ENCODE results near the gene AMER1. TPM values are rescaled to one million over a fixed set of nuclear protein-coding genes. Genes with fewer than 3 reads are reported as not detected.

AMER1 gene
- total and polyA plus RNA-seq, 12 donors: 0.54 to 8.7 (median 4.3) TPM

DNA sequence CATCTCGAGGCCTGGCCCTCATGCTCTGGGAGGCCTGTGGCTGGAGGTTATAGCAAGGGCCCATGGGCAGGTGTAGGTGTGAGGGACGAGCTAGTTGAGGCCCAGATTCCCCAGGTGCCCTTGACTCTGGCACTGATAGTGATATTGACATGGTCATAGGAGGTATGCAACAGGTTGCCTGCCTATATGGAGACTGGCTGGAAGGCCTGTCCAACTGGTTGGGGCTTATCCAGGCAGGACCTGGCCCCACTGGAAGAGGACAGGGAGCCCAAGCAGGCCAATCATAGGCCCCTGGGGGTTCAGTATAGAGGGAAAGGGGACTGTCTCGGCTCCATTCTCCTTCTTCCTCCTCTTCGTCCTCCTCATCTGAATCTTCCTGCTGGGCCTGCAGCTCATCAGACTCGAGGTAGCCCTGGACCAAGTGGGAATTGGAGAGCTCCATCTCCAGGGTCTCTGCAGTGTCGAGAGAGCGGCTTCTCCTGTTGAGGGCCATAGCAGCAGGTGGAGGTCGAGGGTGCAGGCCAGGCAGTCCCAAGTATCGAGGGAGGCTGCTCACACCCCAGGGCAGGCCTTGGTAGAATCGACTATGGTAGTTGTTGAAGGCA lies 15.3 kb downstream of the AMER1 start:
- Histone ChIP-seq H3K27me3 (no peaks in the 10 kb centered on the region), H3K4me1 (replicated peaks in 1 of 2) (no peaks in the 10 kb centered on the region), H3K36me3 (replicated peaks in 1 of 2) (no peaks in the 10 kb centered on the region), H3K9me3 (replicated peaks in 1 of 3) (no peaks in the 10 kb centered on the region), H3K4me3 (no peak overlapping the region), H3K27ac (no peak overlapping the region)
- TF ChIP-seq, protein P1, sequence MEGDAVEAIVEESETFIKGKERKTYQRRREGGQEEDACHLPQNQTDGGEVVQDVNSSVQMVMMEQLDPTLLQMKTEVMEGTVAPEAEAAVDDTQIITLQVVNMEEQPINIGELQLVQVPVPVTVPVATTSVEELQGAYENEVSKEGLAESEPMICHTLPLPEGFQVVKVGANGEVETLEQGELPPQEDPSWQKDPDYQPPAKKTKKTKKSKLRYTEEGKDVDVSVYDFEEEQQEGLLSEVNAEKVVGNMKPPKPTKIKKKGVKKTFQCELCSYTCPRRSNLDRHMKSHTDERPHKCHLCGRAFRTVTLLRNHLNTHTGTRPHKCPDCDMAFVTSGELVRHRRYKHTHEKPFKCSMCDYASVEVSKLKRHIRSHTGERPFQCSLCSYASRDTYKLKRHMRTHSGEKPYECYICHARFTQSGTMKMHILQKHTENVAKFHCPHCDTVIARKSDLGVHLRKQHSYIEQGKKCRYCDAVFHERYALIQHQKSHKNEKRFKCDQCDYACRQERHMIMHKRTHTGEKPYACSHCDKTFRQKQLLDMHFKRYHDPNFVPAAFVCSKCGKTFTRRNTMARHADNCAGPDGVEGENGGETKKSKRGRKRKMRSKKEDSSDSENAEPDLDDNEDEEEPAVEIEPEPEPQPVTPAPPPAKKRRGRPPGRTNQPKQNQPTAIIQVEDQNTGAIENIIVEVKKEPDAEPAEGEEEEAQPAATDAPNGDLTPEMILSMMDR (IDR thresholded peaks at IDR 0.05): no peak
- TF ChIP-seq POLR2A (IDR thresholded peaks at IDR 0.05): no peak
- intact Hi-C loops (cut with DNase I): no loop called here
- 75 to 96% (median 79%) methylated on average over 7 to 10 of the region's 10 CpGs; no CpG with 5 or more reads in 1 of the 4 donors for WGBS, 4 donors
- DNase-seq: no peak

DNA sequence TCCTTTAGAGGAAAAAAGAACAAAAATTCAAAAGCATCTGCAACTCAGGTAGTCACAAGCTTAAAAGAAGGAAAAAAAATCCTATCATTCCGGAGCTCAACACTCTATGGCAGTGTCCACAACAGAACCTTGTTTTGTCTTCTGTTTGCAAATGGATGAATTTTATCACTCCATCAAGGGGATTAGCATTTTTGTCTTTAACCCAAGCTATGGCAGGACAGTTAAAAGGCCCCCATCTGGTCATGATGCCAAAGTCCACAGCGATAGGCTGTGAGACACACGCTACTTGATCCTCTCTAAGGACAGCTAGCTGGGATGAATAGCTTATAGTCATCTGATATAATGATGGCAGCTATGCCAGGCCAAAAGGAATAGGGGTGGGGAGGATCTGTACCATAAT lies 16.6 kb downstream of the AMER1 start:
- no peak for DNase-seq
- intact Hi-C loops (cut with DNase I): no loop called here
- Histone ChIP-seq H3K27ac (no peak overlapping the region), H3K9me3 (replicated peaks in 1 of 3) (no peaks in the 10 kb centered on the region), H3K4me1 (replicated peaks in 1 of 2) (no peaks in the 10 kb centered on the region), H3K4me3 (no peak overlapping the region), H3K27me3 (no peaks in the 10 kb centered on the region), H3K36me3 (replicated peaks in 1 of 2) (no peaks in the 10 kb centered on the region)
- WGBS, 4 donors: 92 to 100% (median 96%) methylated on average over 2 to 3 of the region's 3 CpGs
- TF ChIP-seq POLR2A (IDR thresholded peaks at IDR 0.05): no peak
- TF ChIP-seq, protein P1 (IDR thresholded peaks at IDR 0.05): no peak

DNA sequence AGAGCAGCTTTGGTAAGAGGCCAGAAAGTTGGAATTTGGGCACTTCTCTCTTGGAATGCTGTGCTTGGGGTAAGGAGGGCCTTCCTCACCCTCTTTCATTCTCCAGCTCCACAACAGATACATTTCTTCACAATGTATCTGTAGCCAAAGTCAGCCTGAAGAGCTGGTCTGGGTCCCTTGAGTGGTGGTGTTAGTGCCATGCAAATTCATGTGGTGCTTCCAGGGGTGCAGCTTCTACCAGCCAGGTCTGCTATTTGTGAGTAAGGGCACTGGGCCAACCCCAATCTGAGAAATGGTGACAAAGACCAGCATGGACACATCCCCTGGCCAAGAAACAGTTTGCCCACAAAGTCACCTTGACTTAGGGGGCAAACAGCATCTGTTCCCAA lies 17.8 kb downstream of the AMER1 start:
- intact Hi-C loops (cut with DNase I): no loop called here
- Histone ChIP-seq H3K4me3 (no peak overlapping the region), H3K9me3 (replicated peaks in 1 of 3) (no peaks in the 10 kb centered on the region), H3K27me3 (no peaks in the 10 kb centered on the region), H3K27ac (no peak overlapping the region), H3K36me3 (replicated peaks in 1 of 2) (no peaks in the 10 kb centered on the region), H3K4me1 (replicated peaks in 1 of 2) (no peaks in the 10 kb centered on the region)
- DNase-seq: no peak
- TF ChIP-seq, protein P1 (IDR thresholded peaks at IDR 0.05): no peak
- TF ChIP-seq POLR2A (IDR thresholded peaks at IDR 0.05): no peak

DNA sequence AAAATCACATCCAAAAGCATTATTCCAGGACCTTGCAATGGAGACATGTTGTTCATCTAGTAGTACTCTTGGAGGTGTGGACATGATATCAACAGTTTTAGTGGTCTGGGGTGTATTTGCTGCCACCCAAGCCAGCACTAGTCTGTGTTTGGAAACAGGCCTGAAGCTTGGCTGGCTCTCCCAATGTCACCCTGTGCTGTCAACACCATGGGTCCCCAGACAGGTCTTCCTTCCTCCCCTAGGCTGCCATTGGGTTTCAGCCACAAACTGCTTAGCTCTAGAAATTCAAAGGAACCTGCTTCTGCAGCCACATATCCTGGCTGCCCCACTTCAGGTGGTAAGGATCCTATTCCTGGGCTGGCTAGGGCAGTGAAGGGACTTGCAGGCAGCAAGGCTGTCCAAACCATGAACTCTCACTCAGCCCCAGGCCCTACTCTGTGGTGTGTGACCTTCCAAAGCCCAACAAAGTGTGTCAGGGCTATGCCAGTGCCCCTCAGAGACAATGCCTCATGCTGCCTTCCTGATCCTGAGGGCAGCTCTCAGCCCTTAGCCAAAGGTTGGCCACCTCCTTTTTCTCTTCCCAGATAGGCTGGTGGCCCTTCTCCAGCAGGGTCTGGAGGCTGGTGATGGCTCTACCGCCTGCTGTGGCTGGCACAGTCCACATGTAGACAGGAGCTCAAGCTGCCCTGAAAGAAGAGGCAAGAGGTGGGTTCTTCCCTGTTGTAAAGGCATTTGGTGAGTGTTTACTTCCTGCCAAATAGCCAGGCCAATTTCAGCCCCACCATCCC lies 18.3 kb downstream of the AMER1 start:
- Histone ChIP-seq H3K36me3 (replicated peaks in 1 of 2) (no peaks in the 10 kb centered on the region), H3K4me3 (no peak overlapping the region), H3K27me3 (no peaks in the 10 kb centered on the region), H3K9me3 (replicated peaks in 1 of 3) (no peaks in the 10 kb centered on the region), H3K27ac (no peak overlapping the region), H3K4me1 (replicated peaks in 1 of 2) (no peaks in the 10 kb centered on the region)
- WGBS, 4 donors: 50 to 95% (median 78%) methylated on average over 1 of the region's 1 CpG
- TF ChIP-seq POLR2A (IDR thresholded peaks at IDR 0.05): no peak
- no peak for DNase-seq
- intact Hi-C loops (cut with DNase I): no loop called here

Data from adrenal gland (tissue), 12 donors.